ENCODE measurements around the gene MBOAT2.

The MBOAT2 gene

DNA sequence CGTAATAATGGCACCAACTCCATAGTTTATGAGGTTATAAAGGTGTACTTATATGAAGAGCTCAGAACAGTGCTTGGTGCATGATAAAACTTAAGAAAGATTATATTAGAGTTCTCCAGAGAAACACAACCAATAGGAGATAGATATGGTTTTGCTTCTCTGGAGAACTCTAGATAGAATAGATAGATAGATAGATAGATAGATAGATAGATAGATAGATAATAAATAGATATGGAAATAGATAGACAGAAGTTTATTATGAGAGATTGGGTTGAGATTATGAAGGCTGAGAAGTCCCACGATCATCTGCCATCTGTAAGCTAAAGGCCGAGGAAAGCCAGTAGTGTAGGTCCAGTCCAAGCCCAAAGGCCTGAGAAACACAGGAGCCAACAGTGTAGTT, 2.9 kb upstream of the MBOAT2 start:
- no peaks in the 10 kb centered on the region for H3K79me2 ChIP-seq (ENCODE audit: insufficient read depth, low read depth)
- no peak overlapping the region for H3K9ac ChIP-seq
- no peak overlapping the region for H3K27ac ChIP-seq
- H3K4me2 ChIP-seq, result no peak overlapping the region
- TF ChIP-seq, protein P1, sequence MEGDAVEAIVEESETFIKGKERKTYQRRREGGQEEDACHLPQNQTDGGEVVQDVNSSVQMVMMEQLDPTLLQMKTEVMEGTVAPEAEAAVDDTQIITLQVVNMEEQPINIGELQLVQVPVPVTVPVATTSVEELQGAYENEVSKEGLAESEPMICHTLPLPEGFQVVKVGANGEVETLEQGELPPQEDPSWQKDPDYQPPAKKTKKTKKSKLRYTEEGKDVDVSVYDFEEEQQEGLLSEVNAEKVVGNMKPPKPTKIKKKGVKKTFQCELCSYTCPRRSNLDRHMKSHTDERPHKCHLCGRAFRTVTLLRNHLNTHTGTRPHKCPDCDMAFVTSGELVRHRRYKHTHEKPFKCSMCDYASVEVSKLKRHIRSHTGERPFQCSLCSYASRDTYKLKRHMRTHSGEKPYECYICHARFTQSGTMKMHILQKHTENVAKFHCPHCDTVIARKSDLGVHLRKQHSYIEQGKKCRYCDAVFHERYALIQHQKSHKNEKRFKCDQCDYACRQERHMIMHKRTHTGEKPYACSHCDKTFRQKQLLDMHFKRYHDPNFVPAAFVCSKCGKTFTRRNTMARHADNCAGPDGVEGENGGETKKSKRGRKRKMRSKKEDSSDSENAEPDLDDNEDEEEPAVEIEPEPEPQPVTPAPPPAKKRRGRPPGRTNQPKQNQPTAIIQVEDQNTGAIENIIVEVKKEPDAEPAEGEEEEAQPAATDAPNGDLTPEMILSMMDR (conservative IDR thresholded peaks at IDR 0.05; ENCODE audit: low read depth, low read length), result no peak
- H3K27me3 ChIP-seq (ENCODE audit: insufficient read depth, low read depth), result no peaks in the 10 kb centered on the region
- no peak overlapping the region for H3K4me3 ChIP-seq (IDR thresholded peaks at IDR 0.05; ENCODE audit: insufficient read depth, low read depth, low read length)
- H3K4me1 ChIP-seq (ENCODE audit: low read depth, poor library complexity, severe bottlenecking), result peaks cover 9% of the 10 kb centered on the region
- no peaks in the 10 kb centered on the region for H4K20me1 ChIP-seq (ENCODE audit: insufficient read depth)
- no peaks in the 10 kb centered on the region for H3K36me3 ChIP-seq (ENCODE audit: insufficient read depth)
- H2AFZ ChIP-seq (ENCODE audit: low read depth), result no peak overlapping the region

DNA sequence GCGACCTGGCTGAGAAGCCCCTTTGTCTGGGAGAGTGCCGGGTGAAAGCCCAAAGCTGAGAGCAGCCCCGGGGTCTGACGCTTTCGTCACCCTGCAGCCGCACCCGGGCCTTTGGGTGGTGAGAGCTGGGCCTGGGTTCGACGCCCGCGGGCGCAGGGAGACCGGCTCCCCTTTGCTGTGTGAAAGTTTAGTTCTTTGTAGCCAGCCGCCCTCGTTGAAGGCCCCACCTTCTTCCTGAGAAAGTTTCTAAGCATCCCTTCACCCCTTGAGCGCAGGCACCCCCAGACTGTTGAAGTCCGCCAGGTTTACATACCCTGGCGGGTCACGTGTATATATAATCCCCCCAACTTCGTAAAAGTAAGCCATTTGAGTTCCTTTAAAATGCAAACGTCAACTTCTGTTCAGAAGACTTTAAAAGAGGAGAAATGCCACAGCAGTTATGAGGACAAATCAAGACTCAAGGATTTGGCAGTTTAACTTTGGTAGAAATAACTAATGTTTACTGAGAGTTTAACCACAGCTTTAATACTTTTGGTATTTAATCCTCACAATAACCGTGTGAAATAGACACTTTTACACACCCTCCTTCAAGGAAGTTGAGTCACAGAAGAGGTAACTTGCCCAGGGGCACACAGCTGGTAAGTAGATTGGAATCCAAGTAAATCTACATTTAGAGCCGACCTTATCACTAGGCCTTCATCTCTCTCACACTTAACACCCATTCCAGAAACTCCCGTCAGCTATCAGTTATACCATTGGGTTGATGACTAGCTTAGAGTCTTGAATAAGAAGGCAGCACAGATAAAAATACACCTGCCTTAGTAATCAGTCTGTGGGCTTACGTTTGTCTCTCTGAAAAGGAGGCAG, 1.1 kb upstream of the MBOAT2 start:
- Histone ChIP-seq H3K4me2 (peak overlapping the region; percentile 77), H3K36me3 (ENCODE audit: insufficient read depth) (no peaks in the 10 kb centered on the region), H3K4me3 (IDR thresholded peaks at IDR 0.05; ENCODE audit: insufficient read depth, low read depth, low read length) (peak overlapping the region; percentile 51), H3K27ac (peak overlapping the region; percentile 43), H3K27me3 (ENCODE audit: insufficient read depth, low read depth) (no peaks in the 10 kb centered on the region), H2AFZ (ENCODE audit: low read depth) (peak overlapping the region; percentile 94), H4K20me1 (ENCODE audit: insufficient read depth) (no peaks in the 10 kb centered on the region), H3K4me1 (ENCODE audit: low read depth, poor library complexity, severe bottlenecking) (peaks cover 9% of the 10 kb centered on the region), H3K79me2 (ENCODE audit: insufficient read depth, low read depth) (no peaks in the 10 kb centered on the region), H3K9ac (peak overlapping the region; percentile 84; the same call in 1 of the 2 replicates)
- TF ChIP-seq, protein P1 (conservative IDR thresholded peaks at IDR 0.05; ENCODE audit: low read depth, low read length), result no peak

- Histone ChIP-seq H2AFZ (ENCODE audit: low read depth) (peak overlapping the region; percentile 61; the same call in 1 of the 2 replicates), H3K79me2 (ENCODE audit: insufficient read depth, low read depth) (no peaks in the 10 kb centered on the region), H3K27ac (no peak overlapping the region)
Observed at GRCh38 chr2:9003366-9003615, 193 bp downstream of the MBOAT2 start.

DNA sequence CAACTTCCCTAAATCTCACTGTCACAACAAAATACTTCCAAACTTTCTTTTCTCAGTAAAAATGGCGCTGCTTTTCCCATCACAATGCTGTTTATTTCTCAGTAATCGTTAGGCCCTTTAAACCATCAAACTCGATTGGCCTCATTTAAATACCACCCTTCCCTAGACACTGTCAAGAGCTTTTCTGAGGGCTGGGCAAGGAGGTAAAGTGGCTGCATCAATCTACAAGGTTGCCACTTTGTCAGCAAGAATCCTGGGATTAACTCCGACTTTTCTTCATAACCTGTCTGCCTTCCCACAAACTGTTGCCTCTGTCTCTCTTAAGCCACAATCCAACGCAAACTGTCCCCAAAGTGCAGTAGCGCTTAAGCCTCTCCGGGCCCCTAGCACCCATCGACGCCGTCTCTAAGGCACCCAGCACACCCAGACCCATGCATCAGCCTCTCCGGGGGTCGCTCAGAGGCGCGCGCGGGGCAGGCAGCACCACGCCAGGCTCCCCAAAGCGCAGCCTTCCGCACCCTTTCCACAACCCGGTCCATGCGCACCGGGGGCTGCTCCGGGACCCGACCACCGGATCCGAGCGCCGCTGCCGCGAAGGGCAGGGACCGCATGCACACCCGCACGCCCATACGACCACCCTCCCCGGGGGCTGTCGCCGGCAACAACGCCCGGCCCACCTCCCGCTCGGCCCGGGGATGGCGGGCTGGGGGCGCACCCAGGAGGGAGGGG, 683 bp downstream of the MBOAT2 start:
- Histone ChIP-seq H2AFZ (ENCODE audit: low read depth) (peak overlapping the region; percentile 61; the same call in 1 of the 2 replicates), H3K4me3 (IDR thresholded peaks at IDR 0.05; ENCODE audit: insufficient read depth, low read depth, low read length) (no peak overlapping the region), H3K4me1 (ENCODE audit: low read depth, poor library complexity, severe bottlenecking) (peaks cover 9% of the 10 kb centered on the region), H3K27me3 (ENCODE audit: insufficient read depth, low read depth) (no peaks in the 10 kb centered on the region), H3K79me2 (ENCODE audit: insufficient read depth, low read depth) (no peaks in the 10 kb centered on the region), H3K36me3 (ENCODE audit: insufficient read depth) (no peaks in the 10 kb centered on the region), H3K9ac (no peak overlapping the region), H3K4me2 (peak overlapping the region; percentile 61; the same call in 1 of the 2 replicates), H4K20me1 (ENCODE audit: insufficient read depth) (no peaks in the 10 kb centered on the region), H3K27ac (no peak overlapping the region)
- TF ChIP-seq, protein P1 (conservative IDR thresholded peaks at IDR 0.05; ENCODE audit: low read depth, low read length), result no peak

More at GRCh38 chr2:9003366-9003615, 193 bp downstream of the MBOAT2 start:
- TF ChIP-seq, protein P1 (conservative IDR thresholded peaks at IDR 0.05; ENCODE audit: low read depth, low read length), result no peak
- Histone ChIP-seq H3K4me3 (IDR thresholded peaks at IDR 0.05; ENCODE audit: insufficient read depth, low read depth, low read length) (no peak overlapping the region), H3K27me3 (ENCODE audit: insufficient read depth, low read depth) (no peaks in the 10 kb centered on the region), H3K4me1 (ENCODE audit: low read depth, poor library complexity, severe bottlenecking) (peaks cover 9% of the 10 kb centered on the region), H4K20me1 (ENCODE audit: insufficient read depth) (no peaks in the 10 kb centered on the region), H3K9ac (no peak overlapping the region), H3K36me3 (ENCODE audit: insufficient read depth) (no peaks in the 10 kb centered on the region), H3K4me2 (peak overlapping the region; percentile 61; the same call in 1 of the 2 replicates)

Measured in KMS-11 (cell line).